Brain microvascular endothelial cell (primary cell): Measurements from ENCODE around the gene GEMIN4.
A peak's percentile ranks its signal among the peaks of the same experiment; 100 is the strongest.

Source experiments
- DNase-seq: peaks from one replicate; pipeline ENCODE4 v3.0.0-alpha.2; 2020
- H3K27ac ChIP-seq: fragments of 250-450 bp; sonication (Bioruptor Pico); 2 replicates; pipeline ENCODE4 v1.5.1; 2020; ENCODE audit warnings: mild to moderate bottlenecking, moderate library complexity
- H3K27me3 ChIP-seq: fragments of 250-450 bp; sonication (Bioruptor Pico); replicated peaks from 2 replicates; pipeline ENCODE4 v1.5.1; 2020; ENCODE audit warnings: mild to moderate bottlenecking
- H3K36me3 ChIP-seq: fragments of 250-450 bp; sonication (Bioruptor Pico); replicated peaks from 2 replicates; pipeline ENCODE4 v1.5.1; 2020; ENCODE audit warnings: mild to moderate bottlenecking
- H3K4me3 ChIP-seq: 2 replicates; pipeline ENCODE4 v1.5.1; 2011; ENCODE audit warnings: low read depth, mild to moderate bottlenecking, control low read depth, low read length, moderate library complexity
- CTCF ChIP-seq: IDR thresholded peaks from 2 replicates; pipeline ENCODE4 v1.5.1; 2011; ENCODE audit warnings: low read depth, mild to moderate bottlenecking, moderate library complexity, low read length, control low read depth, inconsistent platforms; ENCODE audit errors: missing control alignments
- in situ Hi-C: cut with HindIII; loops from 2 replicates; pipeline ENCODE4 v1.10.0; 2017; ENCODE audit warnings: low sequenced_read_pairs, low pct_ligation_motif_present

The GEMIN4 gene

GRCh38 chr17:731644-732066, 20.4 kb downstream of the GEMIN4 start:
- H3K36me3 ChIP-seq: peaks cover 5% of the 10 kb centered on the region
- no peak for TF ChIP-seq CTCF
- in situ Hi-C loops: no loop called here
- H3K27me3 ChIP-seq: no peaks in the 10 kb centered on the region
- DNase-seq: no peak
- peak overlapping the region; percentile 63 for H3K4me3 ChIP-seq
- H3K27ac ChIP-seq: peak overlapping the region; percentile 33

GRCh38 chr17:728911-729310, 23.2 kb downstream of the GEMIN4 start:
- Histone ChIP-seq H3K27me3 (no peaks in the 10 kb centered on the region), H3K36me3 (no peaks in the 10 kb centered on the region), H3K4me3 (no peak overlapping the region), H3K27ac (no peak overlapping the region)
- no peak for DNase-seq
- in situ Hi-C loops: no loop called here
- no peak for TF ChIP-seq CTCF

GRCh38 chr17:726271-726919, 25.7 kb downstream of the GEMIN4 start:
- Histone ChIP-seq H3K27ac (no peak overlapping the region), H3K4me3 (no peak overlapping the region), H3K27me3 (no peaks in the 10 kb centered on the region), H3K36me3 (no peaks in the 10 kb centered on the region)
- TF ChIP-seq CTCF: no peak
- DNase-seq: no peak
- in situ Hi-C loops: no loop called here

- in situ Hi-C loops: no loop called here
- no peak for TF ChIP-seq CTCF
- H3K27me3 ChIP-seq: no peaks in the 10 kb centered on the region
- H3K36me3 ChIP-seq: no peaks in the 10 kb centered on the region
- H3K27ac ChIP-seq: no peak overlapping the region
- DNase-seq: no peak
- no peak overlapping the region for H3K4me3 ChIP-seq
These were observed 26.3 kb downstream of the GEMIN4 start for GRCh38 chr17:725746-726145.

GRCh38 chr17:725084-725483, 27.0 kb downstream of the GEMIN4 start:
- H3K27me3 ChIP-seq: no peaks in the 10 kb centered on the region
- no peak for TF ChIP-seq CTCF
- in situ Hi-C loops: no loop called here
- no peak overlapping the region for H3K4me3 ChIP-seq
- no peak overlapping the region for H3K27ac ChIP-seq
- H3K36me3 ChIP-seq: no peaks in the 10 kb centered on the region
- no peak for DNase-seq

- Histone ChIP-seq H3K27me3 (no peaks in the 10 kb centered on the region), H3K36me3 (no peaks in the 10 kb centered on the region), H3K27ac (no peak overlapping the region), H3K4me3 (no peak overlapping the region)
- no peak for DNase-seq
- no peak for TF ChIP-seq CTCF
- in situ Hi-C loops: no loop called here
These were observed 30.5 kb downstream of the GEMIN4 start for GRCh38 chr17:721540-721937.
